ENCODE measurements around the gene LDLR. TPM values are rescaled to one million over a fixed set of nuclear protein-coding genes. Genes with fewer than 3 reads are reported as not detected.
A peak's percentile ranks its signal among the peaks of the same experiment; 100 is the strongest.

Gene LDLR
- total RNA-seq, 1 donor from 2014 or later = 123 TPM

DNA sequence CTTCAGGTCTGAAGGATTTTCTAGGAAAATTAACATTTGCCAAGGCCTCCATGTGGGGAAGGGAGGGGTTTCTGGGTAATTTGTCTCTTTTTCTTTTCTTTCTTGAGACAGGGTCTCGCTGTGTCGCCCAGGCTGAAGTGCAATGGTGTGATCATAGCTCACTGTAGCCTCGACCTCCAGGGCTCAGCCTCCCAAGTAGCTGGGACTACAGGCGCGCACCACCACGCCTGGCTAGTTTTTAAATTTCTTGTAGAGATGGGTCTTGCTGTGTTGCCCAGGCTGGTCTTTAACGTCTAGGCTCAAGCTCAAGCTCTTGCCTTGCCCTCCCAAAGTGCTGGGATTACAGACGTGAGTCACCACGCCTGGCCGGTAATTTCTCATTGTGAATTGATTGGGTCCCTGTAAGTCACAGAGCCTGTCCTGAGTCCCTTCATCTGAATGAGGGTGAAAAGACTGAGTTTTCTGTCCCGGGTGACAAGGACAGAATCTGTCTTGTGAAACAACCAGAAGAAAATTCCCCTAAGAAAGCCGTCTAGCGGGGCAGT is 76.3 kb downstream of the LDLR start:
- no peak for DNase-seq (ENCODE audit: low read depth)
- TF ChIP-seq, protein P1, sequence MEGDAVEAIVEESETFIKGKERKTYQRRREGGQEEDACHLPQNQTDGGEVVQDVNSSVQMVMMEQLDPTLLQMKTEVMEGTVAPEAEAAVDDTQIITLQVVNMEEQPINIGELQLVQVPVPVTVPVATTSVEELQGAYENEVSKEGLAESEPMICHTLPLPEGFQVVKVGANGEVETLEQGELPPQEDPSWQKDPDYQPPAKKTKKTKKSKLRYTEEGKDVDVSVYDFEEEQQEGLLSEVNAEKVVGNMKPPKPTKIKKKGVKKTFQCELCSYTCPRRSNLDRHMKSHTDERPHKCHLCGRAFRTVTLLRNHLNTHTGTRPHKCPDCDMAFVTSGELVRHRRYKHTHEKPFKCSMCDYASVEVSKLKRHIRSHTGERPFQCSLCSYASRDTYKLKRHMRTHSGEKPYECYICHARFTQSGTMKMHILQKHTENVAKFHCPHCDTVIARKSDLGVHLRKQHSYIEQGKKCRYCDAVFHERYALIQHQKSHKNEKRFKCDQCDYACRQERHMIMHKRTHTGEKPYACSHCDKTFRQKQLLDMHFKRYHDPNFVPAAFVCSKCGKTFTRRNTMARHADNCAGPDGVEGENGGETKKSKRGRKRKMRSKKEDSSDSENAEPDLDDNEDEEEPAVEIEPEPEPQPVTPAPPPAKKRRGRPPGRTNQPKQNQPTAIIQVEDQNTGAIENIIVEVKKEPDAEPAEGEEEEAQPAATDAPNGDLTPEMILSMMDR (conservative IDR thresholded peaks at IDR 0.05; ENCODE audit: low read depth, low read length) = no peak
- H3K4me3 ChIP-seq (ENCODE audit: low read depth, low read length) = no peak overlapping the region

DNA sequence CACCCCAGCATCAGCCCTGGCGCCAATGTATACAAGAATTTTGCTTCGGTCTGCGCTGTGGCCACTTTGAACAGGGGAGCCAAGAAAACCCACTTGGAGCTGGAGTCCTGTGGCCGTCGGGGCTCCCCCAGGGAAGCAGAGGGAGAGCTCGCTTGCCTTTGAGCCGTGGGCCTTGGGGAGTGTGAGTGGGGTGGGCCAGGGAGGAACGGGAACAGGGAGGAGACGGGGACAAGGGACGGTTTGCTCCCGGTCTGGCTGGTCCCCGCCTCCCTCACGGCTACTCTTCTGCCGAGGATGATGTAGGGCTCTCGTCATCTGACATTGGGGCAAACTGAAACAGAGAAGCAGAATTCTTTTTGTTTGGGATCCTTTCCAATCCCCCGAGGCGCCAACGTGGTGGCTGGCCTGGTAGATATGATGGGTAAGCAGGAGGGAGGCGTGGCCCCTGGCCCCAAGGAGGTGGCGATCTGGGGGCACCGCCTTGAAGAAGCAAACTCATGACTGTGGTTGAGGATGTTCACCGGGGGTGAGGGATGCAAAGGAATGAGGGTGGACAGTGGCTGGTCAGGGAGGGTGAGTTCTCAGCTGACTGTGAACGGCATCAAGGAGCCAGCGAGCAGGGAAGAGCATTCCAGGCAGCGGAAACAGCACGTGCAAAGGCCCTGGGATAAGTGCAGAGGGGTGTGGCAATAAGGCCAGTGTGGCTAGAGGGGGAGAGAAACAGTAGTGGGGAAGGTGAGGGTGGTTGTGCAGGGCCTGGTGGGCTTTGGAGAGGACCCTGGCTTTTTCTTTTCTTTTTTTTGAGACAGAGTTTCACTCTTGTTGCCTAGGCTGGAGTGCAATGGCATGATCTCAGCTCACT is 77.2 kb downstream of the LDLR start:
- TF ChIP-seq, protein P1 (conservative IDR thresholded peaks at IDR 0.05; ENCODE audit: low read depth, low read length) = no peak
- no peak for DNase-seq (ENCODE audit: low read depth)

DNA sequence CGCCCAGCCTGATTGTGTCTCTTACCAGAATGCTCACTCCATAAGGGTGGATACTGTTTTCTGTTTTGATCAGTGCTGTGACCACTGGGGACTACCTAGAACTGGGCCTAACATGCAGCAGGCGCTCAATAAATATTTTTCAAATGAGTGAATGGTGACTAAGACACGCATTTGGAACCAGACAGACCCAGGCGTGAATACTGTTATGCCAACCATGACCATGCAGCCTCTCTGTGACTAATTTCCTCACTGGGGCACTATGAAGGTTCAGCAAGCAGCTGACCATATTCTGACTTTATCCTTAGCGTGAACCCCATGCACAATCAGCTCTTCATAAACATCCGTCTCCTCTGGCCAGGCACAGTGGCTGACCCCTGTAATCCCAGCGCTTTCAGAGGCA is 79.3 kb downstream of the LDLR start:
- no peak overlapping the region for H3K4me3 ChIP-seq (ENCODE audit: low read depth, low read length)
- TF ChIP-seq, protein P1 (conservative IDR thresholded peaks at IDR 0.05; ENCODE audit: low read depth, low read length) = no peak
- peak; percentile 94 for DNase-seq (ENCODE audit: low read depth)

More for the DNA sequence above, 77.2 kb downstream of the LDLR start:
- no peak overlapping the region for H3K4me3 ChIP-seq (ENCODE audit: low read depth, low read length)

GRCh38 chr19:11169896-11170678 is 80.8 kb downstream of the LDLR start:
- H3K4me3 ChIP-seq (ENCODE audit: low read depth, low read length) = no peak overlapping the region
- DNase-seq (ENCODE audit: low read depth) = no peak
- TF ChIP-seq, protein P1 (conservative IDR thresholded peaks at IDR 0.05; ENCODE audit: low read depth, low read length) = no peak

DNA sequence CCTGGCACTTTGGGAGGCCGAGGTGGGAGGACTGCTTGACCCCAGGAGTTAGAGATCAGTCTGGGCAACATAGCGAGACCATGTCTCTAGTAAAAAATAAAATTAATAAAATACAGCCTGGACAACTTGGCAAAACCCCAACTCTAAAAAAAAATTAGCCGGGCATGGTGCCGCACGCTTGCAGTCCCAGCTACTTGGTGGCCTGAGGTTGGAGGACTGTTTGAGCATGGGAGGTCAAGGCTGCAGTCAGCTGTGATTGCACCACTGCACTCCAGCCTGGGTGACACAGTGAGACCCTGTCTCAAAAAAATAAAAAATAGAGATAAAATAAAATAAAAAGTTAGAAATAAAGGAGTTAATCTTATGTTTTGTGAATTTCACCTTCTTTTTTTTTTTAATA is 81.9 kb downstream of the LDLR start:
- DNase-seq (ENCODE audit: low read depth) = no peak
- no peak overlapping the region for H3K4me3 ChIP-seq (ENCODE audit: low read depth, low read length)
- TF ChIP-seq, protein P1 (conservative IDR thresholded peaks at IDR 0.05; ENCODE audit: low read depth, low read length) = no peak

- no peak for DNase-seq (ENCODE audit: low read depth)
- TF ChIP-seq, protein P1 (conservative IDR thresholded peaks at IDR 0.05; ENCODE audit: low read depth, low read length) = no peak
- H3K4me3 ChIP-seq (ENCODE audit: low read depth, low read length) = no peak overlapping the region
These were observed 83.3 kb downstream of the LDLR start for GRCh38 chr19:11172576-11172975.

Data from epithelial cell of proximal tubule (primary cell).